ENCODE measurements around the gene PIK3R6.

DNA sequence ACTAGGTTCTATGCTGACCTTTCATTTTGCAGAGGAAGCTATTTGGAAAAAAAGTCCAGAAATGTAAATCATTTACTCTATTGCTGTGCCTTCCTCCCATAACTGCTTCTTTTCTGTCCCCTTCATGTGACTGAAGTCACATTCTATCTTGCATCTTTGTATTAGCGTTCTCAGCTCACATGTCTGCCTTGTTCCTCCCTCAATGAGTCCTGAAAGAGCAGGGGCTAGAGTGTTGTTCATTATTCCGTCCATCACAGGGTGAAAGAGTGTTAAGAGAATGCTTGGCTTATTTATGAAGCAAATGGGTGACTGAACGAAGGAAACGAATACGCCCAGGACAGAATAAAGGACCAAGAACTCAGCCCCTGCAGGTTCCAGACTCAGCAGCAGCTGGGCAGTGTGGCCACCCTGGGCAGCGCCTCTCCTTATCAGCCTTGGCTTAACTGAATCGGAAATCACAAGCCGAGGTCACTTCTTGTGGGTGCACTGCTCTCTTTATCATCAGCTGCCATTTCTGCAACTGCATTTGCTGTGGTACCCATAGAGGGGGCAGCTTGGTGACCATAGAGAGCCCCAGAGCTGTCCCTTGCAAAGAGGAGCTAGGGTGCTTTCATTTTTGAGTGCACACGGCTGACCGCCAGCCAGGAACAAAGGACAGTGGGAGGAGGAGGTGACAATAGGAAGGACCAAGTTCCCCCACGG is 1.8 kb upstream of the PIK3R6 start:
- TF ChIP-seq CTCF (IDR thresholded peaks at IDR 0.05): no peak
- no peak for TF ChIP-seq POLR2A (IDR thresholded peaks at IDR 0.05)
